ENCODE data around the gene NFASC. TPM values are rescaled to one million over a fixed set of nuclear protein-coding genes. Genes with fewer than 3 reads are reported as not detected.

NFASC gene
- total RNA-seq, 1 donor from 2014 or later: 3.8 TPM

DNA sequence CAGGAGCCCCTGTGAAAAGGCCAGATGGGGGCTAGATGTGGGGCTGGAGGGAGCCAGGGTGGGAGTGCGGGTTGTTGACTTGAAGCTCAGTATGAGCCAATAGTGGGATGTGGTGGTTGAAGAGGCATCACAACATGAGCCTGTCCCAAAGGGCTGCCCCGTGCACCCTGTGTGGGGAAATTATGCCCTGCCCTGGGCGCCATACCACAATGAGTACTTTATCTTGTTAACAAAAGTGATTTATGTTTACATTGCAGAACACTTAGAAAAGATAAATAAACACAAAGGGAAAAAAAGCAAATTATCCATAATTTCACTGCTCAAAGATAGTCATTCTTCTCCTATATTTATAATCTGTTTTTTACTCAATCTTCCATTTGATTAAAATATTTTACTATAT lies 1.6 kb upstream of the NFASC start:
- DNase-seq (ENCODE audit: low spot score): no peak
- TF ChIP-seq, protein P1, sequence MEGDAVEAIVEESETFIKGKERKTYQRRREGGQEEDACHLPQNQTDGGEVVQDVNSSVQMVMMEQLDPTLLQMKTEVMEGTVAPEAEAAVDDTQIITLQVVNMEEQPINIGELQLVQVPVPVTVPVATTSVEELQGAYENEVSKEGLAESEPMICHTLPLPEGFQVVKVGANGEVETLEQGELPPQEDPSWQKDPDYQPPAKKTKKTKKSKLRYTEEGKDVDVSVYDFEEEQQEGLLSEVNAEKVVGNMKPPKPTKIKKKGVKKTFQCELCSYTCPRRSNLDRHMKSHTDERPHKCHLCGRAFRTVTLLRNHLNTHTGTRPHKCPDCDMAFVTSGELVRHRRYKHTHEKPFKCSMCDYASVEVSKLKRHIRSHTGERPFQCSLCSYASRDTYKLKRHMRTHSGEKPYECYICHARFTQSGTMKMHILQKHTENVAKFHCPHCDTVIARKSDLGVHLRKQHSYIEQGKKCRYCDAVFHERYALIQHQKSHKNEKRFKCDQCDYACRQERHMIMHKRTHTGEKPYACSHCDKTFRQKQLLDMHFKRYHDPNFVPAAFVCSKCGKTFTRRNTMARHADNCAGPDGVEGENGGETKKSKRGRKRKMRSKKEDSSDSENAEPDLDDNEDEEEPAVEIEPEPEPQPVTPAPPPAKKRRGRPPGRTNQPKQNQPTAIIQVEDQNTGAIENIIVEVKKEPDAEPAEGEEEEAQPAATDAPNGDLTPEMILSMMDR (IDR thresholded peaks at IDR 0.05; ENCODE audit: unreplicated experiment): no peak
- Mint-ChIP-seq H3K9me3 (ENCODE audit: unreplicated experiment) (no peaks in the 10 kb centered on the region), H3K27me3 (ENCODE audit: unreplicated experiment) (no peaks in the 10 kb centered on the region), H3K27ac (ENCODE audit: unreplicated experiment) (no peak overlapping the region), H3K36me3 (ENCODE audit: low read depth, unreplicated experiment) (peaks cover 4% of the 10 kb centered on the region), H3K4me1 (ENCODE audit: unreplicated experiment) (no peaks in the 10 kb centered on the region), H3K4me3 (ENCODE audit: unreplicated experiment) (no peak overlapping the region)

DNA sequence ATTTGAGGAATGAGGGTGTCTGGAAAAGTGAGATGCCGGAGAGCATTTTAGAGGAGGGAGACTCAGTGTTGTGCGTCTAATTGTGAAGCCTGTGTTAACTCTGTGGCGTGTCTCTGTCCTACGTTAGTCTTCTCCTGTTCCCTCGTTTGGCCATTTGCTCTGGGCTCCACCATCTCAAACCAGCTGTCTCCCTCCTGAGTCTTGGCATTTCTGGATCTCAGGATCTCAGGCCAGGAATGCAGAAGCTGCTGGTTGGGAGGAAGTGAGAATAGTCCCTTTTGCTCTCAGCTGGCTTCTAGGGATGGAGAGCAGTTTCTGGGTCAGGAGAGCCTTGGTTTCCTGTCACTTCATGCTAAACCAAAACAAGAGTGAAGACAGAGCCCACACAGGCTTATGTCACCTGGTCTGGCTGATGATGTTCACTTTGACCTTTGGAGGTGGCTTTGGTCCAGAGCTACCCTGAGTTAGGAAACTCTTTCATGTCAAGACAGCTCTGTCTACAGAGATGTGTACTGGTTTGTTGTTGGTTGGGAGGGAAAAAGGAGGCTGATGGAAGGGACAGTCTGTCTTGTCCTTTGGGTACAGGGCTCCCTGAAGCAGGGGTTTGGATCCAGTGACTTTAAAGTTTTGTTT lies 859 bp downstream of the NFASC start:
- H3K27me3 Mint-ChIP-seq (ENCODE audit: unreplicated experiment): no peaks in the 10 kb centered on the region
- no peaks in the 10 kb centered on the region for H3K4me1 Mint-ChIP-seq (ENCODE audit: unreplicated experiment)
- no peaks in the 10 kb centered on the region for H3K9me3 Mint-ChIP-seq (ENCODE audit: unreplicated experiment)
- H3K36me3 Mint-ChIP-seq (ENCODE audit: low read depth, unreplicated experiment): peaks cover 4% of the 10 kb centered on the region
- TF ChIP-seq, protein P1 (IDR thresholded peaks at IDR 0.05; ENCODE audit: unreplicated experiment): no peak
- H3K27ac Mint-ChIP-seq (ENCODE audit: unreplicated experiment): no peak overlapping the region
- no peak overlapping the region for H3K4me3 Mint-ChIP-seq (ENCODE audit: unreplicated experiment)
- DNase-seq (ENCODE audit: low spot score): no peak

DNA sequence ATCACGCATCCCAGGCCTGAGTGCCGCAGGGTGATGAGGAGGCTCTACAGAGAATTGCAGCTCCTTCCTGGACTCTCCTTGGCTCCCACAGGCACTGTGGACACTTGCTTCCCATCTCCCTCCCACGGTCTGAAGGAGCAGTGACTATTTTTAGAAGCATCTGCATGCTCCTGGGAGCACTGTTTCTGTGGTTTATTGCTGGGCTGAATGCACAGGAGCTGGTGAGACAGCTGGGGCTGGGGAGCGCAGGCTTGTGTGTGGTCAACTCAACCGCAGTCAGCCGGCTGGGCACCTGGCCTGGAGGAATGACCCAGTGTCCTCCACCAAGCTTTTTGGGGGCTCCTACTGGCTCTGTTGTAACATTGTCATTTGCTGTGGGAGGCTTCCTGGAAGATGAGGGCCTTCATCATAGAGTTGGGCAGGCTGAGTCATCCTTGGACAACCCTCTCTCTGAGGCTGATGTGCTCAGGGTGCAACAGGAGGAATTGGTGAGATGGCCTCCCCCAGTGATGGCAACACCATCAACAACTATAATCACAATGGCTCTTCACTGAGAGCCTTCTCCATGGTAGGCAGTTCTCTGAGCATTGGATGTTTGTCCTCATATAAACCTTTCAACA lies 1.7 kb downstream of the NFASC start:
- Mint-ChIP-seq H3K27ac (ENCODE audit: unreplicated experiment) (no peak overlapping the region), H3K36me3 (ENCODE audit: low read depth, unreplicated experiment) (peaks cover 4% of the 10 kb centered on the region), H3K4me3 (ENCODE audit: unreplicated experiment) (no peak overlapping the region), H3K4me1 (ENCODE audit: unreplicated experiment) (no peaks in the 10 kb centered on the region), H3K9me3 (ENCODE audit: unreplicated experiment) (no peaks in the 10 kb centered on the region), H3K27me3 (ENCODE audit: unreplicated experiment) (no peaks in the 10 kb centered on the region)
- DNase-seq (ENCODE audit: low spot score): no peak
- TF ChIP-seq, protein P1 (IDR thresholded peaks at IDR 0.05; ENCODE audit: unreplicated experiment): no peak

DNA sequence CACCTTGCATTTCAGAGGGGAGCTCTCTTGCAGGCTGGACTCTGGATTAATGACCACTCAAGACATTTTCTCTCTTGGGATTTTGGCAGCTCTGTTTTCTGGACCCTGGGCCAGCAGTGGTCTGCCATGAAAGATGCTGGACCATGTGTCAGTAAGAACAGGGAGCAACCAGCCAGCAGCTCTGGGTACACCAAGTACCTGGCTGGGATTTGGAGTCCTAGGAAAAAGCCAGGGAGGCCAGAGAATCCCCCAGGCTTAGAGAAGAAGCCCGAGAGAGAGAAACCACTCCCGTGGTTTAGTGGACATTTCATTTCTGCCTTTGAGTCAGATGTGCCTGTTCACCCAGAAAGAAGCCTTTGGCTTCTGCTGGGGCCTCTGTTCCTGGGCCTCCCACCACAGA lies 2.5 kb downstream of the NFASC start:
- no peak overlapping the region for H3K4me3 Mint-ChIP-seq (ENCODE audit: unreplicated experiment)
- no peak for DNase-seq (ENCODE audit: low spot score)
- no peaks in the 10 kb centered on the region for H3K9me3 Mint-ChIP-seq (ENCODE audit: unreplicated experiment)
- H3K27me3 Mint-ChIP-seq (ENCODE audit: unreplicated experiment): no peaks in the 10 kb centered on the region
- H3K4me1 Mint-ChIP-seq (ENCODE audit: unreplicated experiment): no peaks in the 10 kb centered on the region
- TF ChIP-seq, protein P1 (IDR thresholded peaks at IDR 0.05; ENCODE audit: unreplicated experiment): no peak
- peaks cover 4% of the 10 kb centered on the region for H3K36me3 Mint-ChIP-seq (ENCODE audit: low read depth, unreplicated experiment)
- H3K27ac Mint-ChIP-seq (ENCODE audit: unreplicated experiment): no peak overlapping the region

DNA sequence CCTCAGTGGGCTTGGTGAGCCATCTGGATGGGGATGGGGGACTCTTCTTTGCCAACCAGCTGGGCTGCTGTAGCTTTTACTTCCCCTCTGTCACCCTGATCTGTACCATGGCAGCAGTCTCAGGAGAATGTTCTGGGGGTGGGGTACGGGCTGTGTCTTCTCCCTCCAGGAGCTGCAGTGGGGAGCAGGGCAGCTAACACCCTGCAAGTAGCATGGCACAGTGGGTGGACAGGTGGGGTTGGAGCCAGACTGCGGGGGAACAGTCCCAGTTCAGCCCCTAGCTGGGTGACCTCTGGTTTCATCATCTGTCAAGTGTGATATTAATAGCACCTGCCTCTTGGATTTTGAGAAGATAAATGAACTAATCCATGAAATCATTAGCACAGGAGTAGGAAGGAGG lies 3.1 kb downstream of the NFASC start:
- Mint-ChIP-seq H3K4me1 (ENCODE audit: unreplicated experiment) (no peaks in the 10 kb centered on the region), H3K9me3 (ENCODE audit: unreplicated experiment) (no peaks in the 10 kb centered on the region), H3K4me3 (ENCODE audit: unreplicated experiment) (no peak overlapping the region), H3K36me3 (ENCODE audit: low read depth, unreplicated experiment) (peaks cover 4% of the 10 kb centered on the region), H3K27me3 (ENCODE audit: unreplicated experiment) (no peaks in the 10 kb centered on the region), H3K27ac (ENCODE audit: unreplicated experiment) (no peak overlapping the region)
- no peak for DNase-seq (ENCODE audit: low spot score)
- TF ChIP-seq, protein P1 (IDR thresholded peaks at IDR 0.05; ENCODE audit: unreplicated experiment): no peak

Measured in endothelial cell (in vitro differentiated cells).